Activated effector memory CD4-positive, alpha-beta T cell treated with anti-CD3 and anti-CD28 coated beads, Interleukin-2, amount 50 U/mL, for 16 hours (primary cell): ENCODE data around the gene AMPH.
"Not testable (repeated sequence)": the region's sequence is repeated elsewhere in the genome, so short reads cannot be mapped to it uniquely, and the experiment has no call there.

Experiments used
- DNase-seq: peaks from one replicate; pipeline ENCODE4 v3.0.0-alpha.2; 2020

AMPH gene

DNA sequence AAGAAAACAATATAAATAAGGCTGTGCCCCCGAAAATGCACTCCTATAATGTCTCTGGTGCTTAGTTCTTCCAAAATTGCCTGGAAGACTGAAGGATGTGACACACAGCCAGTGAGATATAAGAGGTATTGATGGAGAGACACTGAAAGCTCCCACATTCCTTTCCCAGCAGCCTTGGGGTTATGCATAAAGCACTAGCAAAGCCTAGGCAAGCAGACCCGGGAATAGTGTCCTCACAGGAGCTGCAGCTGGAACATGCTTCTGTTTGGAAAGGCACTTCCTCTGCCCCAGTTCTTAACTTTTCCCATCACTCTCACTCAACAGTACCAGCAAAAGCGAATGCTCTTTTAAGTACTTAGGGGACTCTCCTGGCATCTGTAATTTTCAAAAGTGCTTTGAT lies 178.0 kb downstream of the AMPH start:
- no peak for DNase-seq

DNA sequence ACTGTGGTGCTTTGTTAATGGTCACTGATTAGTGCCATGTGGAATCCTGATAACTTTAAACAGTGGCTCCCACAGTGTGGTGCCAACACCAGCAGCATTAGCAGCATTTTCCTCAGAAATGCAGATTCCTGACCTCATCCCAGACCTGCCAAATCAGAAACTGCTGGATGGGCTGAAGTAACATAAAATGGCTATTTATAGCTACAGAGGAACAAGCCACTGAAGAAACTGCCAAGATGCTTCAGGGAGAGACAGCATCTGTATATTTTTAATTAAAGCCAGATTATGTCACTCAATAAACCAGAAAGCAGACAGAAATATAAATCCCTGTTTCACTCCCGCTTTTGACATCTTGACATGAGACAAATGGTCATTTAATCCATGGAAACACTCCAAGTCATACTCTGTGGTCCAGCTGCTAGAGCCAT lies 178.5 kb downstream of the AMPH start:
- no peak for DNase-seq

- no peak for DNase-seq
Observed at GRCh38 chr7:38451840-38452239, 179.3 kb downstream of the AMPH start.

DNA sequence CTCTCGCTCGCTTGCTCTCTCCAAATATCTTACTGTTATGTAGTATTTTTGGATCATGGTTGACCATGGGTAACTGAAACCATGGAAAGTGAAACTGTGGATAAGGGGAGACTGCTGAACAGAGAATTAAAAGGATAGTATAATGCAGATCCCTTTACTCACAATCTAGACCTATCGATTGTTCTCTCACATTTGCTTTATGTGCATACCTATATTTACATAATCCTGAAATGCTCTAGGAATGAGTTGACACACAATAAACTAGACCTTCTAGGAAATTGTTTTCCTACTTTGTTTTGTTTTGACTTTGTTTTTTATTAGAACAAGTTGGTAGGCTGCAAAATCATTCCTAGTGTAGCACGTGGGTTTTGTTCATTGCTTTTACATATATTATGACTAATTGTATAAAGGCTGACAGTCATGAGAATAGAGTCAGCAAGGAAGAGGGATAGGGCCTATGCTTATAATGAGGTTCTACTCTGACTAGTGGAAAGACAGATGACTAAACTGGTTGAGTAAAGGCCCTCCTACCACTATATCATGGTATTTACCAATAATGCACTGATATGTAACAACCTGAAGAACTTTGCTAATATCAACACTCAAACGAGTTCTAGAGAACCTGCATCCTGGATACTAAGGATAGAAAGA lies 182.5 kb downstream of the AMPH start:
- DNase-seq = no peak

DNA sequence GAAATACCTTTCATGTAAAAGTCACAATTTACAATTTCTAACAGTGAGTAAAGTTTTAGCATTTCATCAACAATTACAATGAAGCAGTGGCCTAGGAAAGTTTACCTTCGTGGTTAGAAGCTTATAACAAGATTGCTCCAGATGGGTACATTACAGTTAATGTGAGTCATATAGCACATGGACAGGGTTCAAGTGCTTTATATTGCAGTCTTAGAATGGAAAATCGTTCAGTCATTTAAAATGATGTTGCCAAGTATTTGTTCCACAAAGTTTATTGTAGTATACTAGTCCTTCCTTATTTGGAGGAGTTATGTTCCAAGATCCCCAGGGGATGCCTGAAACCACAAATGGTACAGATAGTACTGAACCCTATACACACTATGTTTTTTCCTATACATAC lies 183.1 kb downstream of the AMPH start:
- DNase-seq = no peak

GRCh38 chr7:38438970-38439369 lies 192.2 kb downstream of the AMPH start:
- no peak for DNase-seq

- DNase-seq = no peak
Observed at GRCh38 chr7:38432671-38433070, 198.5 kb downstream of the AMPH start.

DNA sequence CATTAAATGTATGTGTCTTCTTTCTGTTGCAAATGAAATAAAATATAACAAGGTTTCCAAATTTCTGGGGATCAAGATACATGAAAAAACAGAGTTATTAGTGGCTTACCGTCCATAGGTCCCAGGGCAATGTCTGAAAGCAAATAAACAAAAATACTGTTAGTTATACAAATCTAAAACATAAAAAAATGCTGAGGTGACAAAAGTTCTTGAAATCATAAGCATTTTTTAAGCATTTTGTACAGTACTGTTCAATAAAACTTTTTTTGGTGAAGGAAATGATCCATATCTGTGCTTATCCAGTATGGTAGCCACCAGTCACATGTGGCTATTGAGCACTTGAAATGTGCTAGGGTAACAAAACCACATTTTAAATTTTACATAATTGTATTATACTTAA lies 199.1 kb downstream of the AMPH start:
- DNase-seq = no peak

DNA sequence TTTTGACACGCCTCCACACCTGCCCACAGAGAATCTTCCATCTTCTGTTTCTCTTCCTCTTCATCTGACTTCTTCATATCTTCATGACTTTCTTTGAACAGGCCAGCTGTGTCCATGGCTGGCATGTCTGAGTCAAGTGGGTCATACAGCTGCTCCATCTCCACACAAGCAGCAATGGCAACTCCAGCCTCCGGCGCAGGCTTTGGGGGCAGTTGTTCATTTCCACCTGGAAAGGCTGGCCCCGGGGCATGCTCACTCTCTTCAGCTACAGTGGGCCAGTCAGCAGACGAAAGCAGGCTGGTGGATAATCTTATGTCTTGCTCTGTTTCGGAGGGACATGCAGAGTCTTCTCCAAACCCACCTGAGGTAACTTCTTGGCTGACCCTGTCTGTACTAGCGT lies 202.1 kb downstream of the AMPH start:
- DNase-seq = no peak

DNA sequence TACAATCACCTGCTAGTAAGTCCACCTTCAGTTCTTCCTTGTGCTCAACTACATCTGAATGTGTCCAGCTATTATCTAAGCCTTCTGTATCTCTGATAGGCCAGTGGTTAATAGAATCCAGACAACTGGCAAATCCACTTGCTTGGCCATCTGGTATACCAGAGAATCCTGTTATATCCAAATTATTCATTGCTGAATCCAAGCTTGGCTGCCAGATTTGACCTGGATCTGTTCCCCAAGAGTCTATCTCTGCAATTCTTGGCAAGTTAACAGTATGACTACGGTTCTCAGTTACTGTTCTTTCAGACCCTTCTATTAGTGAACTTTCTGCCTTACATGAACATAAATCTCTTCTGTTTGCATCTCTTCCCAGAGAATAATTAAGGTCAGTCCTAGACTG lies 203.1 kb downstream of the AMPH start:
- DNase-seq = no peak

DNA sequence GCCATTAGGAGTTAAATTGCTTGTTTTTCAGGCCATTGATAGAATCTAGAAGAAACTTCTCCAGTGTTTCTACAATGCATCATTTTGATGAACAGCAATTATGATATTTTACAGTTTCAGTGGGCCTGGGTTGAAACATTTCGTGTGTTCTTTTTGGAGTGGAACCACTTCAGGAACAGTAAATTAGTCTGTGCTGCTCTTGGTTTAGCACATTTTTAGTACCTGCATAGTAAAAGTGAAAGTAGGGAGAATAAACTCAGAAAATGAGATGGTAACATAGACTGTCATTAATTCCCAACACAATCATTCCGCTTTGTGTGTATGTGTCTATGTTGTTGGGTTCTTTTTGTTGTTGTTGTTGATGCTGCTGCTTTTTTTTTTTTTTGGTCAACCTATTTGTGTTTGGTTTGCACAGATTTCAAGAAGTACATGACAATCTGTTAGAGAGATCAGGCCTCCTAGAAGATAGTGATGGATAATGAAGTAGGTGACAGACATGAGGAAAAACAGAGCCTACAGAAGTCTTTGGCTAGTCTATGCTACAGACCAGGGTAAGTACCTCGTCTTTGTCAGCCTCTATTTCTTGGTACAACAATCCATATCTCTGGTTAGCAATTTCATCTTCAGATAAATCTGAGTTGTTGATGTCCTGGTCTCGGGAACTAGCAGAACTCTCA lies 203.8 kb downstream of the AMPH start:
- DNase-seq = no peak

- no peak for DNase-seq
Observed at GRCh38 chr7:38425509-38425908, 205.7 kb downstream of the AMPH start.

- DNase-seq = peak; percentile 62
Observed at GRCh38 chr7:38424750-38425463, 206.3 kb downstream of the AMPH start.

- no peak for DNase-seq
Observed at GRCh38 chr7:38413784-38414183, 217.4 kb downstream of the AMPH start.

GRCh38 chr7:38411404-38411803 lies 219.8 kb downstream of the AMPH start:
- peak; percentile 62 for DNase-seq

DNA sequence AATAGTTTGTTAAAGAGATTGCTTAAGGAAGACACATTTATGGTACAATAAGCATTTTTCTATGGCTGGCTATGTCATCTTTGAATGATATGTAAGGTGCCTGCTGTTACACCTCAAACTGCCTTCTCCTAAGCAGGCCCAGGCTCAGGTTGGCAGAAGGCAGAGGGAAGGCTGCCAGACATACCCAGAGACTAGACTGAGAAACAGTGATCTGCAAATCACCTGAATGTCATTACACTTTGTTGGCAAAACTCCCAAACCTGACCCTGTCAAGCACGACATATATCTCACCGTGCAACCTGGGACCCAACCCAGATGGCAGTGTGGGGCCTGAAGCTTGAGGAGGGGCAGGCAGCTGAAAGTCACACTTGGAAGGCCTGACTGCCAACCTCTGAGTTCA lies 221.1 kb downstream of the AMPH start:
- no peak for DNase-seq

- no peak for DNase-seq
Observed at GRCh38 chr7:38409531-38409930, 221.6 kb downstream of the AMPH start.

DNA sequence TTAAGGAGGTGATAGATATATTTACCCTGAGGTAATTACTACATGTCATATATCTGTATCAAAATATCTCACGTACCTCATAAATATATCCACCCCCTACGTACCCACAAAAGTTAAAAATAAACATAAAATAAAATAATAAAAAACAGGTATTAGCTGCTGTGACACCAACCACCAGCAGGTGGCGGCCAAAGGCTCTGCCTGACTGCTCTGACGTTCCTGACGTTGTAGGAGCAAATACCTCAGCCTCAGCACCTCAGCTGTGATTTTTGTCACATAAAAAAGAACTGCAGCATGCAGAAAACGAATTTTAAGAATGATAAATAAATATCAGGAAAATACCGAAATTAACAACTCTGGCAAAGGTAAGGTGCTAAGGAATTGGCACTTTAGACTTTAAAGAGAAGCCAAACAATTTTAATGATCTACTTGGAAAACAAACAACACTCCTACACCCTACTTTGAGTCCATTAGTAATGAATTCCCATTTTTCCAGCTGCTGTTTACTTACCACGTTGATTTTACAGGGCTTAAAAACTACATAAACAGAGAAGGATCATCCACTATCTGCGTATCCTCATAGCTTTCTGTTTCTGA lies 232.3 kb downstream of the AMPH start:
- peak; percentile 85 for DNase-seq

DNA sequence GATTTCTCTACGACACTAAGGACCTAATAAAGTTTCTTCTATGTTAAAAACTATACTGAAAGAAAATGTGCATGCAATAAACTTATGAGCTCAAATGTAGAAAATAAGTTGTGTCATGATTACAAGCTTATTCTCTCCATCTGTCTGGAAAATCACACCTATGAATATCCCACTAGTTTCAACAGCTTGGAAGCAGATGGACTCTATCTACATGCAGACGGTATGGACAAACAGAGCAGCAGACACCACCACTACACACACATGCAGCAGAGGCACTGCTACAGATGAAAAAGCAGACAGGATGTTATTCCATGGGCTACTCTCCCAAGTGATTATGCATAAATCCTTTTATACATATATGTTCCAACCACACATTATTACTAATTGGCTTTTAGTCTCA lies 234.3 kb downstream of the AMPH start:
- DNase-seq = no peak

- DNase-seq = not testable (repeated sequence)
Observed at GRCh38 chr7:38395921-38396552, 235.1 kb downstream of the AMPH start.

- DNase-seq = no peak
Observed at GRCh38 chr7:38394660-38395059, 236.5 kb downstream of the AMPH start.

DNA sequence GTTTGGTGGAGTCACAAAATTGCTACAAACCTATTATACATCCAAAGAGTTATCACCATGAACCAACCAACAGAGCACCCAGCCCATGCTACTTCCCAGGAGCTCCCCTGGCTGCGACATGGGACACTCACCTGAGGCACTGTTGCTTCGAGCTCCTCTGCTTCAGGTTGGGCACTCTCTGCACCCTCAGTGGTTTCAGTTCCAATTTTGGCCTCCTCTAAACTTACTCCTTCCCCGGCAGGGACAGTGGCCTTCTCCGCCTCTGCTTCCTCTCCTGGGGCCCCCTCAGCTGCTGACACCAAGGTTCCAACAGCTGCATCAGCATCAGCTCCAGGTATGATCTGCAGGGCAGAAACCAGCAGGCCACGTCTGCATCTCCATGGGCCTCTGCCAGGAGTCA lies 237.3 kb downstream of the AMPH start:
- DNase-seq = no peak

- DNase-seq = no peak
Observed at GRCh38 chr7:38391751-38392150, 239.4 kb downstream of the AMPH start.
